ENCODE data around the gene TRABD2B. TPM values are rescaled to one million over a fixed set of nuclear protein-coding genes. Genes with fewer than 3 reads are reported as not detected.

Gene TRABD2B
- total RNA-seq, 1 donor = under 0.01 TPM

DNA sequence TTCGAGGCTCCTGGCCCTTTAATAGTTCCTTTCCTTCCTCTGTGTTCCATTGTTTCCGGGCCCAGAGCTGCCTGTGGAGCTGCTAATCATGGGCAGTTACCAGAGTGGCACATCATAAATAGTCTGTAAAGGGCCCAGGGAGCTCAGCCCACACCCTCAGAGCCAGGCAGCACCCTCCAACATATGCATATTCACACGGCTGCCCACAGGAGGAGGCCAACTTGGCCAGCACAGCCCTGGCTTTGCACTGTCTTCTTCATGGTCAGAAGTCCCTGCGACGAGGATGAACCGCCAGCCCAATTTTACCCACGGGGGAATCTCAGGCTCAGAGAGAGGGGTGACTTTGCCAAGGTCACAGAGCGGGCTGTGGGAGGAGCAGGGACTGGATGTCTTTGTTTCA, 172.5 kb downstream of the TRABD2B start:
- no peaks in the 10 kb centered on the region for H3K36me3 ChIP-seq (ENCODE audit: insufficient read depth, low read length)
- H3K4me1 ChIP-seq (ENCODE audit: insufficient read depth, low read length) = no peaks in the 10 kb centered on the region
- H2AFZ ChIP-seq (ENCODE audit: low read length) = no peak overlapping the region
- TF ChIP-seq, protein P1, sequence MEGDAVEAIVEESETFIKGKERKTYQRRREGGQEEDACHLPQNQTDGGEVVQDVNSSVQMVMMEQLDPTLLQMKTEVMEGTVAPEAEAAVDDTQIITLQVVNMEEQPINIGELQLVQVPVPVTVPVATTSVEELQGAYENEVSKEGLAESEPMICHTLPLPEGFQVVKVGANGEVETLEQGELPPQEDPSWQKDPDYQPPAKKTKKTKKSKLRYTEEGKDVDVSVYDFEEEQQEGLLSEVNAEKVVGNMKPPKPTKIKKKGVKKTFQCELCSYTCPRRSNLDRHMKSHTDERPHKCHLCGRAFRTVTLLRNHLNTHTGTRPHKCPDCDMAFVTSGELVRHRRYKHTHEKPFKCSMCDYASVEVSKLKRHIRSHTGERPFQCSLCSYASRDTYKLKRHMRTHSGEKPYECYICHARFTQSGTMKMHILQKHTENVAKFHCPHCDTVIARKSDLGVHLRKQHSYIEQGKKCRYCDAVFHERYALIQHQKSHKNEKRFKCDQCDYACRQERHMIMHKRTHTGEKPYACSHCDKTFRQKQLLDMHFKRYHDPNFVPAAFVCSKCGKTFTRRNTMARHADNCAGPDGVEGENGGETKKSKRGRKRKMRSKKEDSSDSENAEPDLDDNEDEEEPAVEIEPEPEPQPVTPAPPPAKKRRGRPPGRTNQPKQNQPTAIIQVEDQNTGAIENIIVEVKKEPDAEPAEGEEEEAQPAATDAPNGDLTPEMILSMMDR (IDR thresholded peaks at IDR 0.05; ENCODE audit: extremely low read depth, low read depth, low read length) = no peak
- H3K9me3 ChIP-seq (ENCODE audit: low read depth, low read length) = no peaks in the 10 kb centered on the region
- H3K79me2 ChIP-seq (ENCODE audit: insufficient read depth, low read length) = no peaks in the 10 kb centered on the region
- H3K4me3 ChIP-seq (ENCODE audit: insufficient read depth, low read length) = no peak overlapping the region
- no peaks in the 10 kb centered on the region for H4K20me1 ChIP-seq (ENCODE audit: insufficient read depth, low read length)
- peak; percentile 46 for DNase-seq (ENCODE audit: insufficient read length, low spot score, missing footprints)
- no peak overlapping the region for H3K27ac ChIP-seq (ENCODE audit: low read depth, low read length)
- H3K4me2 ChIP-seq (ENCODE audit: insufficient read depth, low read length) = no peak overlapping the region
- no peaks in the 10 kb centered on the region for H3K27me3 ChIP-seq (ENCODE audit: insufficient read depth, low read length)

GRCh38 chr1:47824297-47824696, 172.9 kb downstream of the TRABD2B start:
- peak; percentile 38 for DNase-seq (ENCODE audit: insufficient read length, low spot score, missing footprints)
- Histone ChIP-seq H3K27ac (ENCODE audit: low read depth, low read length) (no peak overlapping the region), H3K27me3 (ENCODE audit: insufficient read depth, low read length) (peaks cover 2% of the 10 kb centered on the region), H3K4me1 (ENCODE audit: insufficient read depth, low read length) (no peaks in the 10 kb centered on the region), H4K20me1 (ENCODE audit: insufficient read depth, low read length) (no peaks in the 10 kb centered on the region), H3K79me2 (ENCODE audit: insufficient read depth, low read length) (no peaks in the 10 kb centered on the region), H3K4me2 (ENCODE audit: insufficient read depth, low read length) (no peak overlapping the region), H3K4me3 (ENCODE audit: insufficient read depth, low read length) (no peak overlapping the region), H3K9me3 (ENCODE audit: low read depth, low read length) (no peaks in the 10 kb centered on the region), H3K36me3 (ENCODE audit: insufficient read depth, low read length) (no peaks in the 10 kb centered on the region), H2AFZ (ENCODE audit: low read length) (no peak overlapping the region)
- TF ChIP-seq, protein P1 (IDR thresholded peaks at IDR 0.05; ENCODE audit: extremely low read depth, low read depth, low read length) = no peak

DNA sequence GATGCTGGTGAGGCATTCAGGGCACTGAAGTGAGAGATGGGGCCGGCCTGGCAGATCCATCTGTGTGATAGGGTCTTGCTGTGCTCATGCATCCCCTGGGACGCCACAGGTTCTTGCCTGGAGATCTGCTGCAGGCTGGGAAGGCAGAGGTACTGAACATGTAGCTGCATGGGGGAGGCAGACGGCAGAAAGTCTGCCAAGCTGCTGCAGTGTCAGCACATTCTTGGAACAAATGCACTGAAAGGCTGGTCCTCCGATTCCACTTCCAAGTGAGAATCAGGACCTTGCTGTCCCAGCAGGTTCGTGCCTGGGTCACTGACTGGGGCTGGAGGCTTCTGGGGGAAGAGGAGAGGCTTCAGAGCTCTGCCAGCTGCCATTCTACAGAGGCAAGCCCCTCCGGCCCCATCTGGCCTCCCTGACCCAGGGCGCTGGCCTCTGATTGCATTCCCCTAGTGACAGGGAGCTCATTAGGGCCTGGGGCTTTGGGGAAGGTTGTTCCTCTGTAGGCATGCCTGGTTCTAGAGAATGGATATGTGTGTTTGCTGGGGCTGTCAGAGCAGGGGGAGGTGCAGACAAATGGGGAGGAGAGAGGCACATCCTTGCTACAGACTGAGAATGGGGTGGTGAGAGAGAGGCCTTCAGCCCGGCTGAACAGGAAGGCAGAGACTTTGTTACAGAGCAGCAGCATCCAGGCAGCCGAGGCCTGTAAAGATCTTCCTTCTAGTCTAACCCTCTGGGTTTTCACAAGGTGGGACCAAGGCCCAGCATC, 174.0 kb downstream of the TRABD2B start:
- Histone ChIP-seq H3K9me3 (ENCODE audit: low read depth, low read length) (no peaks in the 10 kb centered on the region), H4K20me1 (ENCODE audit: insufficient read depth, low read length) (no peaks in the 10 kb centered on the region), H3K4me3 (ENCODE audit: insufficient read depth, low read length) (no peak overlapping the region), H3K27ac (ENCODE audit: low read depth, low read length) (no peak overlapping the region), H3K4me2 (ENCODE audit: insufficient read depth, low read length) (no peak overlapping the region), H3K79me2 (ENCODE audit: insufficient read depth, low read length) (no peaks in the 10 kb centered on the region), H3K27me3 (ENCODE audit: insufficient read depth, low read length) (peaks cover 9% of the 10 kb centered on the region), H3K4me1 (ENCODE audit: insufficient read depth, low read length) (no peaks in the 10 kb centered on the region), H3K36me3 (ENCODE audit: insufficient read depth, low read length) (no peaks in the 10 kb centered on the region), H2AFZ (ENCODE audit: low read length) (no peak overlapping the region)
- TF ChIP-seq, protein P1 (IDR thresholded peaks at IDR 0.05; ENCODE audit: extremely low read depth, low read depth, low read length) = no peak
- DNase-seq (ENCODE audit: insufficient read length, low spot score, missing footprints) = peak; percentile 57

DNA sequence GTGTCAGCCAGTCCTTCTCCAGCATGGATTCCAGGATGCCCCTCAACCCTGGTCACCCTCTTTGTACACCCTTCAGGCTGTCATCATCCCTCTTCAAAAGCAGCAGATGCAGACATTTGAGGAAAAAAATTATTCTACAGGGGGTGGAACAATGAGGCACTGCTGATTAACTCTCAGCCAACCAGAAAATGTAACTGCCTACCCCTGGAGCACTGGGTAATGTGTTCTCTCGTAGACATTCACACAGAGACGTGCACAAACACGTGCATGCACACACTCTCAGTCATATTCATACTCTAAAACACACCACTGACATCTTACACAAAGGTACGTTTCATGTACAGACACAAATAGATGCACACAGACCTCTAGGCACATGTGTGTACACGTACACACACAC, 175.4 kb downstream of the TRABD2B start:
- Histone ChIP-seq H3K36me3 (ENCODE audit: insufficient read depth, low read length) (no peaks in the 10 kb centered on the region), H3K9me3 (ENCODE audit: low read depth, low read length) (no peaks in the 10 kb centered on the region), H3K4me2 (ENCODE audit: insufficient read depth, low read length) (no peak overlapping the region), H3K27ac (ENCODE audit: low read depth, low read length) (no peak overlapping the region), H2AFZ (ENCODE audit: low read length) (no peak overlapping the region), H3K4me1 (ENCODE audit: insufficient read depth, low read length) (no peaks in the 10 kb centered on the region), H4K20me1 (ENCODE audit: insufficient read depth, low read length) (no peaks in the 10 kb centered on the region), H3K79me2 (ENCODE audit: insufficient read depth, low read length) (no peaks in the 10 kb centered on the region), H3K4me3 (ENCODE audit: insufficient read depth, low read length) (no peak overlapping the region), H3K27me3 (ENCODE audit: insufficient read depth, low read length) (peaks cover 9% of the 10 kb centered on the region)
- no peak for DNase-seq (ENCODE audit: insufficient read length, low spot score, missing footprints)
- TF ChIP-seq, protein P1 (IDR thresholded peaks at IDR 0.05; ENCODE audit: extremely low read depth, low read depth, low read length) = no peak

Data from osteoblast (primary cell).